ENCODE data around the gene GFER.

GRCh38 chr16:2026461-2027023, 42.5 kb downstream of the GFER start, which contains the start of gene NHERF2:
- TF ChIP-seq, protein P1, sequence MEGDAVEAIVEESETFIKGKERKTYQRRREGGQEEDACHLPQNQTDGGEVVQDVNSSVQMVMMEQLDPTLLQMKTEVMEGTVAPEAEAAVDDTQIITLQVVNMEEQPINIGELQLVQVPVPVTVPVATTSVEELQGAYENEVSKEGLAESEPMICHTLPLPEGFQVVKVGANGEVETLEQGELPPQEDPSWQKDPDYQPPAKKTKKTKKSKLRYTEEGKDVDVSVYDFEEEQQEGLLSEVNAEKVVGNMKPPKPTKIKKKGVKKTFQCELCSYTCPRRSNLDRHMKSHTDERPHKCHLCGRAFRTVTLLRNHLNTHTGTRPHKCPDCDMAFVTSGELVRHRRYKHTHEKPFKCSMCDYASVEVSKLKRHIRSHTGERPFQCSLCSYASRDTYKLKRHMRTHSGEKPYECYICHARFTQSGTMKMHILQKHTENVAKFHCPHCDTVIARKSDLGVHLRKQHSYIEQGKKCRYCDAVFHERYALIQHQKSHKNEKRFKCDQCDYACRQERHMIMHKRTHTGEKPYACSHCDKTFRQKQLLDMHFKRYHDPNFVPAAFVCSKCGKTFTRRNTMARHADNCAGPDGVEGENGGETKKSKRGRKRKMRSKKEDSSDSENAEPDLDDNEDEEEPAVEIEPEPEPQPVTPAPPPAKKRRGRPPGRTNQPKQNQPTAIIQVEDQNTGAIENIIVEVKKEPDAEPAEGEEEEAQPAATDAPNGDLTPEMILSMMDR (IDR thresholded peaks at IDR 0.05), result no peak
- TF ChIP-seq POLR2A (IDR thresholded peaks at IDR 0.05), result no peak
